AG04450 (cell line): ENCODE data around the gene SLC9A2. TPM values are rescaled to one million over a fixed set of nuclear protein-coding genes. Genes with fewer than 3 reads are reported as not detected.

Experiments used
- CTCF ChIA-PET: fragments of 300-600, 350-600 bp; formaldehyde crosslinking; extraction: SDS; loops from one replicate; lab custom pipeline; 2022; ENCODE audit warnings: antibody characterized with exemption, inconsistent platforms; lab: Charles Lee
- POLR2A ChIA-PET: fragments of 350-600 bp; formaldehyde crosslinking; extraction: SDS; loops from one replicate; lab custom pipeline; 2021; ENCODE audit warnings: antibody characterized with exemption, inconsistent platforms; lab: Yijun Ruan, JAX
- DNase-seq: peaks from one replicate; pipeline ENCODE4 v3.0.0-alpha.2; 2011; ENCODE audit warnings: low read depth, low spot score
- H3K27ac ChIP-seq: one replicate; pipeline ENCODE4 v1.5.1; 2012; ENCODE audit warnings: low read depth, low read length, control low read depth
- H3K27me3 ChIP-seq: one replicate; pipeline ENCODE4 v1.6.0; 2012; ENCODE audit warnings: low read length; ENCODE audit not compliant: control insufficient read depth, insufficient read depth
- H3K4me3 ChIP-seq: 2 replicates; pipeline ENCODE4 v1.5.1; 2011; ENCODE audit warnings: mild to moderate bottlenecking, low read depth, low read length, control low read depth
- H3K9me3 ChIP-seq: 2 replicates; pipeline ENCODE4 v1.5.1; 2012; ENCODE audit warnings: low read length; ENCODE audit not compliant: control insufficient read depth, insufficient read depth
- polyA plus RNA-seq: library from polyadenylated mRNA; depleted of rRNA; stranded (reverse); fragments of >200 nt; gene quantifications from 2 replicates; pipeline ENCODE4 v1.2.3, GENCODE V29; 2011
- TF ChIP-seq, protein P1 (sequence below): IDR thresholded peaks from 2 replicates; pipeline ENCODE4 v1.5.1; 2011; ENCODE audit warnings: low read depth, low read length, control low read depth, inconsistent platforms

Gene SLC9A2
- polyA plus RNA-seq, 1 experiment, result not detected

DNA sequence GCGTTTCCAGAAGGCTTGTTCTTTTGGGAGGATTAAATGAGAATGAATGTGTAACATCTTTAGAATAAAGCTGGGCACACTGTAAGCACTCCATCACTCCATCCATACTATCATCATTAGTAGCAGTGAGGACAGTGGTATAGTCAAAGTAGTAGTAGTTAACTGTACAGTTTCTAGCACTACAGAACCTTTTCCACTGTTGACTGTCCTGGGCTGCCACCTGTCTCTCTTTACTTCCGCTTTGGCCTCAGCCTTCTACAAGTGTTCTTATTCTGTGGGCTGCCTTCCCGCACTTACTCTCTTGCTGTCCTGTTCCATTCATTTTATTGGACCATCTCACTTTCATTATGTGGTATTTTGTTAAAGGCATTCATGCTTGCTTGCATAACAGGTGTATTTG is 3.3 kb downstream of the SLC9A2 start:
- H3K27ac ChIP-seq, result no peak overlapping the region
- POLR2A ChIA-PET, result no interaction called here
- no peak for DNase-seq
- CTCF ChIA-PET, result interaction anchor here (1.2 kb wide), 1 partner anchor 149 kb away, joined by 3 read pairs; the partner anchor contains the start of gene SLC9A4
- no peaks in the 10 kb centered on the region; the same call in 1 of the 2 replicates for H3K9me3 ChIP-seq
- H3K27me3 ChIP-seq, result peaks cover 25% of the 10 kb centered on the region
- TF ChIP-seq, protein P1, sequence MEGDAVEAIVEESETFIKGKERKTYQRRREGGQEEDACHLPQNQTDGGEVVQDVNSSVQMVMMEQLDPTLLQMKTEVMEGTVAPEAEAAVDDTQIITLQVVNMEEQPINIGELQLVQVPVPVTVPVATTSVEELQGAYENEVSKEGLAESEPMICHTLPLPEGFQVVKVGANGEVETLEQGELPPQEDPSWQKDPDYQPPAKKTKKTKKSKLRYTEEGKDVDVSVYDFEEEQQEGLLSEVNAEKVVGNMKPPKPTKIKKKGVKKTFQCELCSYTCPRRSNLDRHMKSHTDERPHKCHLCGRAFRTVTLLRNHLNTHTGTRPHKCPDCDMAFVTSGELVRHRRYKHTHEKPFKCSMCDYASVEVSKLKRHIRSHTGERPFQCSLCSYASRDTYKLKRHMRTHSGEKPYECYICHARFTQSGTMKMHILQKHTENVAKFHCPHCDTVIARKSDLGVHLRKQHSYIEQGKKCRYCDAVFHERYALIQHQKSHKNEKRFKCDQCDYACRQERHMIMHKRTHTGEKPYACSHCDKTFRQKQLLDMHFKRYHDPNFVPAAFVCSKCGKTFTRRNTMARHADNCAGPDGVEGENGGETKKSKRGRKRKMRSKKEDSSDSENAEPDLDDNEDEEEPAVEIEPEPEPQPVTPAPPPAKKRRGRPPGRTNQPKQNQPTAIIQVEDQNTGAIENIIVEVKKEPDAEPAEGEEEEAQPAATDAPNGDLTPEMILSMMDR, result no peak
- H3K4me3 ChIP-seq, result no peak overlapping the region

DNA sequence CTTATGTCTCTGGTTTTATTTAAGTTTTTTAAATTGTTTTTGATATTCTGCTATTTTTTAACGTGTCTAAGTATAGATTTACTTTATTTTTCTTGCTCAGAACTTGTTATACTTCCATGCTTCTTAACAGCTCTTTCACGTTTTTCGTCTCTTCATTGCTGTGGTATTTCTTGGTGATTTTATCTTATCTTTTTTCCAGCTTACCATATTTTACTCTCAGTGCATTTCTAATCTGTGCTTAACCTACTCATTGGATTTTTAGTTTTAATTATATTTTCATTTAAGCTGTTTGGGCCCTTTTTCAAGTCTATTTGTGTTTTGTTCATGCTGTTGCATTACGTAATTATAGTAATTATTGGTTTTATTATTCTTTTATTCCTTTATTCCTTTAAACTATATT is 11.1 kb downstream of the SLC9A2 start:
- TF ChIP-seq, protein P1, result no peak
- no peak overlapping the region for H3K27ac ChIP-seq
- no peaks in the 10 kb centered on the region for H3K27me3 ChIP-seq
- no peak overlapping the region for H3K4me3 ChIP-seq
- DNase-seq, result no peak
- no peaks in the 10 kb centered on the region for H3K9me3 ChIP-seq
- ChIA-PET CTCF (interaction anchor here (1.8 to 2.2 kb wide), 2 partner anchors 15 to 157 kb away, joined by 7 to 11 read pairs; partner anchors contain the start of gene SLC9A4), POLR2A (no interaction called here)

DNA sequence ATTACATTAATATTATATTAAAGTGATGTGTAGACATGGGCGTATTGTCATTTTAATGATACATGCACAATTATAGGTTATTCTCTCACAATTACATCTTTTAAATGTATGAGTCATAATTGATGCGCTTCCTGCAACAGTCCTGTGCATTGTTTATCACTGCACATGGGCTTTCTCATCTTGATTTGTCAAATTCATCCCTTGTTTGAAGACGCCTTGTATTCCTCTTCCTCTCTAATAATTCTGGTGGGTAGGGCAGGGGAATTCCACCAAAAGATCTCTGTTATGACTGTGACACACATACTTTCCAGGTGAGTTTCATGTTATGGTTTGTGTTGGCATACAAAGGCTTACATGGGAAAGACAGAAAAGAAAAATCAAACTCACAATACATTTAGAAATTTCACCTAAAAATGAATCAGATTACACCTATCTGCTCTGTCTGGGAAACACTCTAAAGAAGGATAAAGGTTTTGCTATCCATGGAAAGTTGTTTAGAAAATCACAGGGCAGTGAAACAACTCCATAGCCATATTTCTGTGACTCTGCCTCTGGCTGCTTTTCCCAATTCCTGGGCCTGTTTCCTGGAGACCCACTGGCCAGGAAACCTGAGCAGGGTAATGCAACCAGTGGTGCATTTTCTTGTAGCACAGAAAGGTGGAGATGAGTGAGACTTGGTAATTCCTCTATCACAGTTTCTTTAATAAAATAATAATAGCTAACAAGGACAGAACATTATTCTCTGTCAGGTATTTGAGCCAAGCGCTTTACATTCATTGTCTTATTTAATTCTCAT is 13.2 kb downstream of the SLC9A2 start:
- Histone ChIP-seq H3K9me3 (no peaks in the 10 kb centered on the region), H3K27ac (no peak overlapping the region), H3K4me3 (no peak overlapping the region), H3K27me3 (no peaks in the 10 kb centered on the region)
- ChIA-PET POLR2A (no interaction called here), CTCF (interaction anchor here (2.2 kb wide), 1 partner anchor 17 kb away, joined by 11 read pairs; no protein-coding TSS in a partner anchor)
- no peak for DNase-seq
- TF ChIP-seq, protein P1, result no peak

DNA sequence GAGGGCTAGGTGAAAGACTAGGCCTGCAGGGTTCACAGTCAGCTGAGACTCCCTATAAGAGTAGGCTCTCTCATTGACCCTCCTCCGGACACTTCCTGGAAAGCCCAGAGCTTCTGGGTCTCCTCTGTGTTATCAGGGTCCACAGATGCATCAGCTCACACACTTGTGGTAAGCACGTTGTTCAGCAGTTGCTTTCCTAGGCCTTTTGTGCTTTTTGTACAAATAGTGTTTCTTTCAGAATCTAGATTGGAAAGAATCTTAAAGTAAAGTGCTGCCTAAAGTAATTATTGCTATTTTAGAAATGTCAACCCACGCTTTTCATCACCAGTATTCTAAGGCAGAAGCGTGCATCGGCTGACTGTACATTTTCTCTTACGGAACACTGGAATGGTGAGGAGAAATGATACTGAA is 15.5 kb downstream of the SLC9A2 start:
- CTCF ChIA-PET, result interaction anchor here (1.0 to 1.4 kb wide), 3 partner anchors 19 to 162 kb away, joined by 3 to 5 read pairs (median 4); partner anchors contain the start of gene SLC9A4
- no peaks in the 10 kb centered on the region for H3K9me3 ChIP-seq
- POLR2A ChIA-PET, result no interaction called here
- no peaks in the 10 kb centered on the region for H3K27me3 ChIP-seq
- DNase-seq, result no peak
- H3K4me3 ChIP-seq, result no peak overlapping the region
- TF ChIP-seq, protein P1, result no peak
- H3K27ac ChIP-seq, result no peak overlapping the region

DNA sequence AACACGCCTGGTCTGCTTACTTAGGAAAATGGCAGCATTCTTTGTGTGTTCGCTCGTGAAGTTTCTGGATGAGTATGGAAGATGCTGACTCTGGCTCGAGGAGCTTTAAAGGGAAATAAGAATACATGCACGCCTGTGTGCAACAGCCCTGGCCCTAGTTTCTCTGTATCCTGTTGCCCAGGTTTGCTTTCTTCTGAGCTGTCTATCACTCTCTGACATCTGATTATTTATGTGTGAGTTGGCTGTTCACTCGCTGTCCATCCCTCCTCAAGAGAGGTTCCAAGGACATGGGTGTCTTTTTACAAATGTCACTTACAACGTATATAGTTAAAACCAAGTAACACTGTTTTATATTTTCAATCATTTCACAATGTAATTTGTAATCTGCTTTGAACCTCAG is 16.0 kb downstream of the SLC9A2 start:
- TF ChIP-seq, protein P1, result no peak
- no peak for DNase-seq
- Histone ChIP-seq H3K9me3 (no peaks in the 10 kb centered on the region), H3K27me3 (no peaks in the 10 kb centered on the region), H3K27ac (no peak overlapping the region), H3K4me3 (no peak overlapping the region)
- POLR2A ChIA-PET, result no interaction called here
- CTCF ChIA-PET, result no interaction called here
